Measurements from ENCODE around the gene MTIF3. TPM values are rescaled to one million over a fixed set of nuclear protein-coding genes. Genes with fewer than 3 reads are reported as not detected.

MTIF3 gene
- total RNA-seq, 1 experiment from 2014 or later, result 63.1 TPM

DNA sequence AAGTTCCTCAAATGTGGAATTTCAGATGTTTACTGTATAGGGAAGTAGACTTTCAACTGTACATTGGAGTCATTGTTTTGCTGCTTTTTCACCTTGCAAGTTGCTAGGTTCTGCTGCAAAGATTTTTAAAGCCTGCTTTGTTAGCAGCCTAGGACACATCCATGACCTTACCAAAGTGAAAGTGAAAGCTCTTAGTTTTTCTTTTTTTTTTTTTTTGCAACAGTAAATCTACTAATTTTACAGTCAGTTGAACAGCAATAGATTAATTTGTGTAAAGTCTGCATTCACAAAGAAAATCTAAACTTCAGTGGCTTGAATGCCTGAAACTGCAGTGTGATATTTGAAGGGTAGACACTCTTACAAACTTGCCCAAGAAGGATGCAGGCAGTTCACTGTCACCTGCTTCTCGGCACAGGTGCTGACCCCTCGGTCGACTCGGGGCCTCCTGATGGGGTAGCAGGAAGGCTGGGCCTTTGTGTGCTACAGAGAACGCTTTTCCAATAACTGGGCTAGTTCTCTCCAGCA lies 5.0 kb upstream of the MTIF3 start:
- no peak for DNase-seq (ENCODE audit: low read depth)

DNA sequence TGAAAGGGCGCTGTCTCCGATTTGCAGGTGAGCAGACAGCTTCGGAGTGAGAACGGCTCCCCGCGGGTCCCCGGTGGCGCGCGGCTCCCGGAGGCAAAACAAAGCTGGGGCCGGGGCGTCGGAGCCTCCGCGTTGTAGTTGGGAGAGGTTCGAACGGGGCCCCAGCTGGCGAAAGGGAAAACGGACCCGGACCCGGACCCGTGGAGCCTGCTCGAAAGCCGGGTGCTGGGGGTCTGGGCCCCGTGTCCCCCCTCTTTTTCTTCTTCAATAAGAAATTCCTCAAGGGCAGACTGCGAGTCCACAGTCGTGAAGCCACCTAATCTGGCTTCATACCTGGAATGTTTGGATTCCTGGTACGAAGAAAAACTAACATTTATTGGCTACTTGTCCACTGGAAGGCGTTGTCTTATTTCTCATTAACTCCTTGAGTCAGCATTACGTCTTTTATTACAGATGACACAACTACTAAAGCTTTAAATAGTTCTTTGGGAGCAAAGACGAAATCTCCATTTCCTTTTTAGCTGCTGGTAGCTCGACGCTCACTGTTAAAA lies 632 bp upstream of the MTIF3 start:
- DNase-seq (ENCODE audit: low read depth), result peak; percentile 9

GRCh38 chr13:27449081-27449603 lies 1.2 kb downstream of the MTIF3 start:
- DNase-seq (ENCODE audit: low read depth), result no peak

GRCh38 chr13:27448308-27448707 lies 2.1 kb downstream of the MTIF3 start:
- DNase-seq (ENCODE audit: low read depth), result no peak

- no peak for DNase-seq (ENCODE audit: low read depth)
These were observed 3.3 kb downstream of the MTIF3 start for GRCh38 chr13:27446986-27447583.

- DNase-seq (ENCODE audit: low read depth), result no peak
These were observed 7.6 kb downstream of the MTIF3 start for GRCh38 chr13:27442797-27443196.

GRCh38 chr13:27442071-27442647 lies 8.2 kb downstream of the MTIF3 start:
- no peak for DNase-seq (ENCODE audit: low read depth)

DNA sequence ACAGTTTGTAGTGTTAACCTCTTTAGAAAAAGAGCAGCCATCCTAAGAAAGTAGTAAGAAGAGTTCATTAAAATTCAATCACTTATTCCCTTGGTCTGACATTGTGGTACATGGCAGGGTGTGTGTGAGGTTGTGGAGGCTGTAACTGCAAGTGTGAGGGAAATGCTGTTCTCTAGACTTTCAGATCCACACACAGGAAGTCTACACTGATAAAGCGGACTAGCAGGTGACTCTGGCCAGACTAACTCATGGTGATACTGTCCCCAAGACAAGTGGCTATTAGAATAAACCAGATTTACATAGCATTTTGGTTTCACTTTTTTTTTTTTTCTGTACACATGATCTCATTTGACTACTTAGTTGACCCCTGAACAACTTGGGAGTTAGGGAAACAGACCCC lies 10.0 kb downstream of the MTIF3 start:
- no peak for DNase-seq (ENCODE audit: low read depth)

DNA sequence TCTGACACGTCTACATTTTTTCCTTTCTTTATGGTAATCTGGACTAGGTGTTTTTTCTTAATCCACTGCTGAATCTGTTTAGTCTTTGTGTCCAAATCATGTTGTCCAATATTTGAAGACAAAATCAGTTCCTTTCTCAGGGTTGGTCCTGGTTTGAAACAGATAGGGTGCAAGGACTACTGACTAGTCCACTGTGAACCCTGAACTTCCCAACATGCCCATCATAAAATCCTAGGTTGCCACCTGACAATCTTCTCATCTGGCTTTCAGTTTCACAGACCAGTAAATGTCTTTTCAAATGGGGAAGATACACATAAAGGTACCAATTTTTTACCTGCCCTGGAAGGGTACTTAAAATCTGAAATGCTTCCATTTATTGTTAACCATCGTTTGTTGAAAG lies 13.2 kb downstream of the MTIF3 start:
- DNase-seq (ENCODE audit: low read depth), result no peak

DNA sequence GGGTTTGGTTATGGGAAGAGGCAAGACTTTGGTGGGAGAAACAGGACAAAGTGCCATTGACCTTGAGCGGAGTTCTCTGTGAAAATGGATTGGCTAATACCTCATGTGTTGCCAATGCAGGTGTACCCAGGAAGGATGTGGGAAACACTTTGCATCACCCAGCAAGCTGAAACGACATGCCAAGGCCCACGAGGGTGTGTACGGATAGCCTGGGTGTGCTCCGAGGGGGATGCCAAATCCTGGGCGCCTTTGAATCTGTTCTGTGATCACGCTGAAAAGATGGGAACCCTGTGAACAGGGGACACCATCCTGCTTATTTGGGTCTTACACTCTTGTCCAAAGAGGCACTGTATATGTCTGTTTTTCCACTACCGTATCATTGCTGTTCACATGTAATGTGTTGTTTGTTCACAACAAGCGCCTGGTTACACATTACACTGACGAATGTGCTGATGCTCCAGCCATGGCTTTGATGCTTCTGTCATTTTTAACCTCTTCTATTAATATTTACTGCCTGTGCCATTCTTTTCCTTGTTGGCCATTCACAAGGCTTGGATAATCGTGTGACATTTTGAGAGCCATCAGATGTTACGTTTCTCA lies 17.7 kb downstream of the MTIF3 start:
- DNase-seq (ENCODE audit: low read depth), result no peak

- no peak for DNase-seq (ENCODE audit: low read depth)
These were observed 18.2 kb downstream of the MTIF3 start for GRCh38 chr13:27432180-27432579.

GRCh38 chr13:27428160-27428559 lies 22.2 kb downstream of the MTIF3 start:
- DNase-seq (ENCODE audit: low read depth), result no peak

GRCh38 chr13:27427641-27428040 lies 22.7 kb downstream of the MTIF3 start:
- DNase-seq (ENCODE audit: low read depth), result no peak

GRCh38 chr13:27425918-27426630 lies 24.3 kb downstream of the MTIF3 start:
- DNase-seq (ENCODE audit: low read depth), result peak; percentile 85

GRCh38 chr13:27425158-27425917 lies 25.0 kb downstream of the MTIF3 start:
- no peak for DNase-seq (ENCODE audit: low read depth)

DNA sequence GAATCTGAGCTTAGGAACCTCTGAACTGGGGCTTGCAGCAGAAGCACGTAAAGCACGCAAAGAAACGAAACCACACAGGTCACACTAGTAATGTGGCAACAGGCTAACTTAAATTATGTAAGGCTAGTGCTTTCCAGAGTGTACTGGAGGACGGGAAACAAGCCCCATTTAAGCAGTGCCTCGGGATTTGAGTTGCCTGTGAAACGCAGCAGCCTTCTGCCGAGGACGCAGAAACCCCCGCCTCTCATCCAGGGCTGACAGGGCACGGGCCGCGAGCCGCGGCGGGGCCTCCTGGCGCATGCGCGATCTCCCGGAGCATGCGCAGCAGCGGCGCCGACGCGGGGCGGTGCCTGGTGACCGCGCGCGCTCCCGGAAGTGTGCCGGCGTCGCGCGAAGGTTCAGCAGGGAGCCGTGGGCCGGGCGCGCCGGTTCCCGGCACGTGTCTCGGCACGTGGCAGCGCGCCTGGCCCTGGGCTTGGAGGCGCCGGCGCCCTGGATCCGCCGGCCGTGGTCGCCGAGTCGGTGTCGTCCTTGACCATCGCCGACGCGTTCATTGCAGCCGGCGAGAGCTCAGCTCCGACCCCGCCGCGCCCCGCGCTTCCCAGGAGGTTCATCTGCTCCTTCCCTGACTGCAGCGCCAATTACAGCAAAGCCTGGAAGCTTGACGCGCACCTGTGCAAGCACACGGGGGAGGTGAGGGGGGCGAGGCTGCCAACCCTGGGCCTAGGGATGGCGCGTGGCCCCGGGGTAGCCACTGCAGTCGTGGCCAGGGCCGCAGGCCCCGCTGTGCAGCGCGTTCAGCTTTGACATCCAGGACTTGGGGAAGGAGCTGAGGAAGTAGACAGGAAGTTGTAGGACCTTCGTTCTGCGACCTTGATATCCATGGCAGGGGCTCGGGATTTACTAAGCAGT lies 25.9 kb downstream of the MTIF3 start, which contains the start of gene GTF3A:
GTF3A (plus strand) TSS at position 374 of the 912 bp plus-strand sequence.
- DNase-seq (ENCODE audit: low read depth), result peak; percentile 89

DNA sequence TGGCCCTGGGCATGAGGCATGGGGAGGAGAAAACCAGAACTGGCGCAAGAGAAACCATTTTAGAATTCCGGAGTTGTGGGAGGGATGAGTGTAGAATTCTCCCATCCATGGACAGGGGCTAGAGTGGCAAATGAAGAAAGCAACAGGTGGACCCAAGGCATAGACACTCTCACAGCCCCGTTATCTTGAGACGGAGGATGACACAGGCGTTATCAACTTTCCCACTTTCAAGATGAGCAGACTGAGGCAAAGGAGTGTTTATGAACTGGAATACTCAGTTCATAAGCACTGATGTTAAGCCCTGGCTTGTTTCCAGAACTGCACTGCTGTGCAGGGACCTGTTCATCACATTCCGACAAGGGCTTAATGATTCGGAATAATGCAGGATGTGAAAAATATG lies 27.0 kb downstream of the MTIF3 start:
- no peak for DNase-seq (ENCODE audit: low read depth)

DNA sequence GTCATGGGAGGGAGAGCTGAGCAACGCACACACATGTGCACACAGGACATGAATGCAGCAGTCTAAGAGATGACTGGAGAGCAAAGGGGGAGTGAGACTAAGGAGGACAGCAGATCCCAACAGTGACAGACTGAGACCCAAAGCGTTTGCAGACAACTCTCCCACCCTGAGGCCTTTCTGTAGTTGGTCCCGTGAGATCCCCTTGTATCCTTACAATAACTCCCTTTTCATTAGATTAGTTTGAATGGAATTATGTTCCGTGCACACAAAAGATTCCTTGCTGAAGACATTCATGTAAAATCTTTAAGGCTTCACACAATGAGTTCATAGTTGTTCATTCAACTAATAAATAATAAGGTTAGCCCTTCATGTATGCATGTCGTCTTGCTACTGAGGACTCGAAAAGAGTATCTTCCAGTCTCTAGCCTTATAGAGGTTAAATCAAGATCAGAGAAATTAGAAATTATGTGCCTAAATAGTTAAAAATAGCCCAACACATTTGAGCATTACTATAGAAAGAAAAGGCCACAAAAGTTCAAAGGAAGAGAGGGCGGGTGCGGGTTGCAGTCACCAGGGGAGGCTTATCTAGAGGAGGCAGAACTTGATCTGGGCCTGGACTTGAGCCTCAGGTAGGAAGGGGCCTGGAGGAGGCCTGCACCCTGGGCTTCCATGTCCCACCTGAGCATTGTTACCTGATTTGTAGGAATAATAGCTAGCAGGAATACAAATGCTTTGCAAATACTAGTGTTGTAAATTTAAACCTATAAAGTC lies 29.1 kb downstream of the MTIF3 start:
- DNase-seq (ENCODE audit: low read depth), result no peak

GRCh38 chr13:27419328-27419727 lies 31.0 kb downstream of the MTIF3 start:
- DNase-seq (ENCODE audit: low read depth), result peak; percentile 27

Data from Daoy (cell line).